HG03039 (cell line): ENCODE data around the gene GATB.
"Not testable (repeated sequence)": the region's sequence is repeated elsewhere in the genome, so short reads cannot be mapped to it uniquely, and the experiment has no call there.

Source experiments
- ATAC-seq: cut with Tn5 transposase; IDR thresholded peaks from one replicate; pipeline ENCODE4 v1.9.1; 2021; ENCODE audit warnings: mild to moderate bottlenecking, moderate library complexity; ENCODE audit not compliant: unreplicated experiment

GATB gene

GRCh38 chr4:151736361-151736760 is 24.4 kb downstream of the GATB start:
- no peak for ATAC-seq

DNA sequence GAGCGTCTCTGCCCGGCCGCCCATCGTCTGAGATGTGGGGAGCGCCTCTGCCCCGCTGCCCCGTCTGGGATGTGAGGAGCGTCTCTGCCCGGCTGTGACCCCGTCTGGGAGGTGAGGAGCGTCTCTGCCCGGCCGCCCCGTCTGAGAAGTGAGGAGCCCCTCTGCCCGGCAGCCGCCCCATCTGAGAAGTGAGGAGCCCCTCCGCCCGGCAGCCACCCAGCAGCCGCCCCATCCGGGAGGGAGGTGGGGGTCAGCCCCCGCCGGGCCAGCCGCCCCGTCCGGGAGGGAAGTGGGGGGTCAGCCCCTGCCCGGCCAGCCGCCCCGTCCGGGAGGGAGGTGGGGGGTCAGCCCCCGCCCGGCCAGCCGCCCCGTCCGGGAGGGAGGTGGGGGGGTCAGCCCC is 29.1 kb downstream of the GATB start:
- ATAC-seq = not testable (repeated sequence)

DNA sequence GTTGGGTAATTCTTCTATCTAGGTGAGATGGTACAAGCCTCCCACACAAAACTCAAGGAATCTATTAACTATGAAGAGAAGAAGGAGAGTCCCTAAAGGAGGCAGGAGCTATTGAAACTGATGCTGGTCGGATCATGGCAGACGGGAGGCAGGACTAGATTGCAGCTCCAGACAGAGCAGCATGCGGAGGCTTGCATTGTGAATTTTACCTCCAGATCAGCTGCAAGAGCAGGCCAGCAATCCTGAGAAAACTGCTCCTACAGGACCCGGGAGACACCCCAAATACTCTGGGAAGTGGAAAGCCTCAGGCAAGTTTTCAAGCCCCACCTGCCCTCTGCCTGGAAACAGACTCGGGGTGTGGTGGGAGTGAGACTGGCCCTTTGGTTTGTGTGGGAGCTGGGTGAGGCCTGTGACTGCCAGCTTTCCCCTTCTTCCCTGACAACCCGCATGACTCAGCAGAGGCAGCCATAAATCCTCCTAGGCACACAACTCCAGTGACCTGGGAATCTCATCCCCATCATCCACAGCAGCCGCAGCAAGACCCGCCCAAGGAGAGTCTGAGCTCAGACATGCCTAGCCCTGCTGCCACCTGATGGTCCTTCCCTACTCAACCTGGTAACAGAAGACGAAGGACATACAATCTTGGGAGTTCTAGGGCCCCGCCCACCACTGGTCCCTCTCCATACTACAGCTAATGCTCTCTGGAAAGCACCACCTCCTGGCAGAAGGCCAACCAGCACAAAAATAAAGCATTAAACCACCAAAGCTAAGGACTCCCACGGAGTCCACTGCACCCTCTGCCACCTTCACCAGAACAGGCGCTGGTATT is 30.9 kb downstream of the GATB start:
- no peak for ATAC-seq

- no peak for ATAC-seq
Measured at GRCh38 chr4:151728679-151729078, 32.1 kb downstream of the GATB start.

DNA sequence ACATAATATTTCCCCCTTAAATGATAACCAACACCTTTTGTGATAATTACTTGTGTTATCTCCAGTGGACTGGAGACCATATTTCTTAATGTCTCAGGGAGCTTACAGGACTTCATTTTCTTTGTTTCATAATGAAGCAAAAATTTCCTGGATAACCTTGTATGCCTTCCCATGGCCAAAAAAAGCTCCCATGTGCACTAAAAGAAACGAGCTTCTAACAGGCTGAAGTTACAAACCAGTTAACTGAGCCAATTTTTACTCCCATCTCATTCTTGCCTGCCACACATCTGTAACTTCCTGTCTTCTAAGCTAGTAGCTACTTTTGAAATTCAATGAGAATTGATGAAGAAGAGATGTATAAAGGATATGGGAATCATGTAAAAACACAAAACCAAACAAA is 32.8 kb downstream of the GATB start:
- ATAC-seq = no peak

- ATAC-seq = no peak
Measured at GRCh38 chr4:151727365-151727764, 33.4 kb downstream of the GATB start.

GRCh38 chr4:151725087-151725486 is 35.7 kb downstream of the GATB start:
- no peak for ATAC-seq

DNA sequence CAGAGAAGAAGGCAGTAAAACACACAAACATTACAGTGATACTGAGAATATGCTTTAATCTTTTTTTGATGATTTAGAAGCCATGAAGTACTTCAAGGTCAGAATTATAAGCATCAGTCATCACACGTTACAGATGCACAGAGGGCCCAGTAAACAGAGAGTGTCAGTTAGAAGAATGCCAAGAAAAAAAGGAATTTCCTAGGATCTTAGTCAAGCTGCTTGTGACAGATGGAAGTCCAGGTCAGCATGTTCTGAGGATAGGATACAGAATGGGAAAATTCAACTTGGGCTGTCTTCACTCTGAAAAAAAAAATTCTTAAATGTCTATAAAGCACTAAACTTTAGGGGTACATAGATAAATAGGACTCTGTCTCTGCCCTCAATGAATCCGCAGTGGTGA is 38.9 kb downstream of the GATB start:
- no peak for ATAC-seq

- no peak for ATAC-seq
Measured at GRCh38 chr4:151721466-151721865, 39.3 kb downstream of the GATB start.

DNA sequence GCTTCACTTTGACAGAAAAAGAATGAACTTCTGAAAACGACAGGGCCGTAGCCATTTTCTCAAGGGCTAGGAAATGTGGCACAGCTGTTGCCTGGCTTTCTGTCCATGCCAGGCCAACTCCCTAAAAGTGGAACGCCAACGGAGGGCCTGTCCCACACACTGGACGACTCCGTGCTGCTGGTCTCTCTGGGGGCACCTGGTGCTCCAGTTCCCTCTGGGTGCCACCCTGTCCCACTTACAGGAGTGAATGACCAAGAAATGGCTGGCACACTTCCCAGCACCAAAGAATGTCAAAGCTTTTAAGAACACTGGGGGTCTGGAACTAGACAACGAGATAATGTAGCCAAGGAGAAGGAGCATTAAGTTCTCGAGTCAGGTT is 40.9 kb downstream of the GATB start:
- ATAC-seq = no peak

- no peak for ATAC-seq
Measured at GRCh38 chr4:151718984-151719955, 41.5 kb downstream of the GATB start.

DNA sequence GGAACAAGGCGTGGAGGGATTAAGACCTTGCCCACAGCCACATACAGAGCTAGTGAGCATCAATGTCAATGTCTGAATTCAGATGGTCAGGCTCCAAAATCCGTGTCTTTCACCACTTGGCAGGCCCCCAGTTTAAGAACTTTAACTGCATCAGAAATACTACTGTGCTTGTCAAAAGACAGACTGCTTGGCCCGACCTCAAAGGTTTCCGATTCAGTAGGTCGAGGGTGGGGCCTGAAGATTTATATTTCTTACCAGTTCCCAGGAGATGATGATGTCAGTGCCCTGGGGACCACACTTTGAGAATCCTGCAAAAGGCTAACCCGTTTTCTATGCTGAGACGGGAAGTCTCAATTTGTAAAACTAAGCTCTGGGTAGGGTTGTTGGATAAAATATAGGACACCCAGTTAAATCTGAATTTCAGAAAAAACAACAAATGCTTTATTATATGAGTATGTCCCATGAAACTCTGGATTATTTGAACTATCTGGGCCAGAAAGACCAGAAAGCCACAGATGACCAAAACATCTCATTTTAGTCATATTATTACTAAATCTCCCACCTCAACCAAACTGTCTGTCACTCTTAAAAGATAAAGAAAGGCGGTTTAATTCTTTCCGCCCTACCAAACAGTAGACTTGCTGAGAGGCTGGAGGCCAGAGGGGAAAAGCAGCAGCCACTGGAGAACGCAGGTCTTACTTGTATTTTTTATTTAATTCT is 42.7 kb downstream of the GATB start:
- no peak for ATAC-seq

DNA sequence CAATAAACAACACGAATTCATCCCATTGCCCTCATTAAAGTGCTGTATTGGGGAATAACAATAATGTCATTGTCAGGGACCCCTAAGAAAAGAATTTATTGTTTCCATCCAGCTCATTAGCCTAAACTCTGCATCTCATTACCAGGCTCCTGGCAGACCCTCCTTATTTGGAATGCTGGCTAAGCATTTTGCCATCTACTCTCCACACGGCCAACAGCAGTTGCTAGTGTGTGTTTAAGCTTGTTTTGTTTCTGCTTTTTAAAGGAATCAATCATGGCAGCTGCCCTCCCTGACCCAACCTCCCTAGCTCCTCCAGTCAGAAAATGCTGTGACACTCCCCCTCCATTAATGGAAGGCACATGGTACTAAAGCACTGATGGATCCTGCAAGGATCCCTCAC is 43.5 kb downstream of the GATB start:
- no peak for ATAC-seq

DNA sequence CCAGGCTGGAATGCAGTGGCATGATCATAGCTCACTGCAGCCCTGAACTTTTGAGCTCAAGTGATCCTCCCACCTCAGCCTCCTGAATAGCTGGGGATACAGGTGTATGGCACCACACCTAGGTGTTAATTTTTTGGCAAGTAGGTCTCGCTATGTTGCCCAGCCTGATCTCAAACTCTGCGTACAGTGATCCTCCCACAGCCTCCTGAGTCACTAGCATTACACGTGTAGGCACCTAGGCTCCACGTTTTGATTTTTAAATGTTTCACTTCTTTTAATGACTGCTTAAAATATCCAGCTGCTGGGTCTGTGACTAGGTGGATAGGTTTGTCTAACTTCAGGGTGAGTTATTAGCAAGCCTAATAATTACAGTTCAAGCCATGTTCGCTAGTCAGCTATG is 44.5 kb downstream of the GATB start:
- ATAC-seq = no peak

DNA sequence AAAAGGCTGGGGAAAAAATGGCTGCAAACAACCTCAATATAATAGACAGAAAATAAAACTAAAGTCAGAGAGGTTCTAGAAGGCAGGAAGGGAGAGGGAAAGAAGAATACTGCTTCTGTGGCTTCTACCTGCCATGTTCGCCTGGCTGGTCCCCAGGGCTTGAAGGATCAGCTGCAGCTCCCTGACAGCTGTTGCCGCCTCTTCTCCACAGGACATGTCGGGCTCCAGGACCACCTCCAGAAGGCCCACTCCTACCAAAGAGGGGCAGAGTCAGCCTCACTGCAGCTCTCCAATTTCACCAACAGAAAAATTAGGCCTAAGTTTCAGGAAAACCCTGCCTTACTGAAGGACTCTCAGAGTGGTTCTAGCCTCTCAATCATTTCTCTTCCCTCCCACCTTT is 44.9 kb downstream of the GATB start:
- ATAC-seq = no peak

DNA sequence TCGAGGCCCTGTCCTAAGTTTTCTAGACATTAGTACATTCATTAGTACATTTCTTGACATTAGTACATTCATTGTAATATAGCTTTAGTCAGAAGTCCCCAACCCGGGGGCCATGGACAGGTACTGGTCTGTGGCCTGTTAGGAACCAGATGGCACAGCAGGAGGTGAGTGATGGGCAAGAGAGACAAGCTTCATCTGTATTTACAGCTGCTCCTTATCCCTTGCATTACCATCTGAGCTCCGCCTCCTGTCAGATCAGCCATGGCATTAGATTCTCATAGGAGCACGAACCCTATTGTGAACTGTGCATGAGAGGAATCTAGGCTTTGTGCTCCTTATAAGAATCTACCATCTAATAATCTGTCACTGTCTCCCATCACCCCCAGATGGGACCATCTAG is 48.0 kb downstream of the GATB start:
- no peak for ATAC-seq

DNA sequence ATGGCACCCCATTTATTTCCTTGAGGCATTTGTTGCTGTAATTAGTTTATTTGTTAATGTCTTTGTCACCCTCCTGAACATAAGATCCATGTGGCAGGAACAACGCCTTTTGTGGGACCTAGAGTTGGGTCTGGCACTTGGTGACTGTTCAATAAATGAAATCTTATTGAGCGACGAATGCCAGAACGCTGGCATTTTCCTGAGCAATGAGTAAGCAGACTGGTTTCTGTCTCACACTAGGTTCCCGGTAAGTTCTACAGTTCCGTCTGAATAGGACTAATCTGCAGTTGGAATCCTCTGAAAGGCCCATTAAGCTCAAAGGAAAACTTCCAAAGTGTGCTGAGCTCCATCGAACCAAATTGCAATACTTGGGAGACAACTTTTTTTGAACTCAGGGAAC is 49.2 kb downstream of the GATB start:
- no peak for ATAC-seq

GRCh38 chr4:151709587-151709986 is 51.2 kb downstream of the GATB start:
- ATAC-seq = no peak

- no peak for ATAC-seq
Measured at GRCh38 chr4:151709071-151709470, 51.7 kb downstream of the GATB start.

DNA sequence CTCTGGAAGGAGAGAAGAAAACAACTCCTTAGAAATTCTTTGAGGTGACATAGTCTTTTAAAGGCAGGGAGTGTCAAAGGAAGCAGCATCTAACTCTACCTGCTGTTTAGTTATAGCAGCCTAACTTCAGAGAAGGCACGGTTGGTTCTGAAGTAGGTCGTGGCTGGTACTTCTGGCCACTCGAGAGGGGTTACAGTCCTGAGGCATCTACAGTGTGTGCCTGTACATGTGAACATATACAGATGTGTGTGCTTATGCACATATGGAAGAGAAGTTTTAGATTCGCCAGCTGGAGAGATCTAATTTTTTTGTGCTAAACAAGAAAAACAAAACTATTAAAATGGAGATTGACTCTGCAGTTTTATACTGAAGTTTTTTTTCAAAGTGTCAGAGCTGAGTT is 52.7 kb downstream of the GATB start:
- no peak for ATAC-seq

- ATAC-seq = no peak
Measured at GRCh38 chr4:151703401-151703800, 57.4 kb downstream of the GATB start.
